OCI-LY7 (cell line): ENCODE results near the gene ARHGAP45. TPM values are rescaled to one million over a fixed set of nuclear protein-coding genes. Genes with fewer than 3 reads are reported as not detected.

Experiments used
- BruUV-seq: library from RNA; stranded (reverse); fragments of 400-500 nt; replicated peaks from 2 replicates; lab custom pipeline; 2021; lab: Mats Ljungman, UMichigan
- CTCF ChIA-PET: fragments of 300-600 bp; sonication (Branson Sonifier 250); formaldehyde crosslinking; loops from one replicate; lab custom pipeline; 2022; ENCODE audit warnings: antibody characterized with exemption; ENCODE audit not compliant: unreplicated experiment; lab: Charles Lee
- POLR2A ChIA-PET: fragments of 300-600 bp; sonication (Branson Sonifier 250); formaldehyde crosslinking; loops from one replicate; lab custom pipeline; 2022; ENCODE audit warnings: antibody characterized with exemption; lab: Charles Lee
- DNase-seq: peaks from one replicate; pipeline ENCODE4 v3.0.0-alpha.2; 2015; ENCODE audit warnings: low spot score
- H2AFZ ChIP-seq: fragments of 200-600 bp; sonication (generic), shearing (Covaris generic); 2 replicates; pipeline ENCODE4 v1.6.1; 2014; ENCODE audit warnings: mild to moderate bottlenecking, antibody characterized with exemption, low read length, moderate library complexity
- H3K27ac ChIP-seq: fragments of 200-600 bp; sonication (generic); 2 replicates; pipeline ENCODE4 v1.5.1; 2014; ENCODE audit warnings: mixed run types, low read depth, mild to moderate bottlenecking, moderate library complexity, low read length, inconsistent platforms; ENCODE audit not compliant: poor library complexity, severe bottlenecking
- H3K36me3 ChIP-seq: fragments of 200-600 bp; sonication (generic); 2 replicates; pipeline ENCODE4 v1.6.1; 2014; ENCODE audit warnings: mild to moderate bottlenecking, antibody characterized with exemption, low read length, moderate library complexity, mixed read lengths; ENCODE audit not compliant: insufficient read depth
- H3K4me1 ChIP-seq: fragments of 200-600 bp; sonication (generic); 2 replicates; pipeline ENCODE4 v1.5.1; 2014; ENCODE audit warnings: mild to moderate bottlenecking, low read length; ENCODE audit not compliant: insufficient read depth, poor library complexity, severe bottlenecking
- H3K4me2 ChIP-seq: fragments of 200-600 bp; sonication (generic); 2 replicates; pipeline ENCODE4 v1.6.1; 2014; ENCODE audit warnings: mild to moderate bottlenecking, low read length
- H3K4me3 ChIP-seq: fragments of 200-600 bp; sonication (generic); 2 replicates; pipeline ENCODE4 v1.5.1; 2014; ENCODE audit warnings: mild to moderate bottlenecking, low read depth, low read length; ENCODE audit not compliant: poor library complexity, severe bottlenecking
- H3K79me2 ChIP-seq: fragments of 200-600 bp; sonication (generic); 2 replicates; pipeline ENCODE4 v1.6.1; 2016; ENCODE audit warnings: low read depth, mild to moderate bottlenecking, low read length, moderate library complexity, mixed read lengths; ENCODE audit not compliant: insufficient read depth
- H3K9me2 ChIP-seq: fragments of 200-600 bp; sonication (generic); 2 replicates; pipeline ENCODE4 v1.6.1; 2016; ENCODE audit warnings: mild to moderate bottlenecking, low read length, mixed read lengths; ENCODE audit not compliant: insufficient read depth
- H3K9me3 ChIP-seq: fragments of 200-600 bp; sonication (generic); 2 replicates; pipeline ENCODE4 v1.6.1; 2014; ENCODE audit warnings: mild to moderate bottlenecking, mixed run types, low read length, mixed read lengths
- H4K20me1 ChIP-seq: fragments of 200-600 bp; sonication (generic); 2 replicates; pipeline ENCODE4 v1.6.1; 2014; ENCODE audit warnings: mild to moderate bottlenecking, antibody characterized with exemption, low read length, moderate library complexity, mixed read lengths; ENCODE audit not compliant: insufficient read depth
- EZH2phosphoT487 ChIP-seq: fragments of 200-600 bp; sonication (generic); IDR thresholded peaks from 2 replicates; pipeline ENCODE4 v1.6.1; 2018; ENCODE audit warnings: low read depth, borderline replicate concordance, mild to moderate bottlenecking, mixed run types, antibody characterized with exemption, low read length, moderate library complexity, mixed read lengths
- intact Hi-C: fragments of 100-400 bp; cut with micrococcal nuclease; formaldehyde crosslinking; loops from one replicate; pipeline ENCODE4 v1.10.0; 2022; ENCODE audit not compliant: unreplicated experiment
- total RNA-seq, 2 experiments: library from RNA; depleted of rRNA in 1 of 2; stranded (reverse); fragments of >200 nt in 1 of 2; shearing (Covaris generic) in 1 of 2; gene quantifications; 2 replicates each; pipeline ENCODE4 v1.2.3, GENCODE V29; 2014 to 2022
- TF ChIP-seq, protein P1 (sequence below): fragments of 200-600 bp; sonication (generic); conservative IDR thresholded peaks from 2 replicates; pipeline ENCODE4 v1.5.1; 2014; ENCODE audit warnings: mild to moderate bottlenecking, antibody characterized with exemption, low read length, moderate library complexity, mixed read lengths

ARHGAP45 gene
- total RNA-seq, 2 experiments from 2014 or later, result 135 to 143 TPM

DNA sequence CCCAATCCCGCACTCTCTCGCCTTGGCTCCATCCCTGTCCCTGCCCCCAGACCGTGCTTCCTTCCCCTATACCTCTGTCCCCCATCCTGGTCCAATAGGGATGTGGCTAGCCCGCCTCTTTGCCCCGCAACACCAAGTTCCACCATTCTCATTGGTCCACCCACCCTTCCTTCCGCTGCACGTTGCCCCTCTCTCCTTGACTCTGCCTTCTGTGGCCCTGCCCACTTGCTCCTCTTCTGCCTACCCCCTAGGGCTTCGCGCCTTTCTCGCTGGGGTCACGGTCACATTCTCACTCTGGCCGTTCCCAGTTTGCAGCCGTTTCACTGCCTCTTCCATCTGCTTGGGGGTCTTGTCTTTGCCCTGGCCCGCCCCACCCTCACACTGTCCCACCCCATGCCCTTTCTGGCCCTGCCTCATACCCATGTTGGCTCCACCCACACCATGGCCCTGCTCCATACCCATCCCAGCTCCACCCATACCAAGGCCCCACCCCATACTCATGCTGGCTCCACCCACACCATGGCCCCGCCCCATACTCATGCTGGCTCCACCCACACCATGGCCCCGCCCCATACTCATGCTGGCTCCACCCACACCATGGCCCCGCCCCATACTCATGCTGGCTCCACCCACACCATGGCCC lies 4.5 kb upstream of the ARHGAP45 start:
- Histone ChIP-seq H3K27ac (no peak overlapping the region), H2AFZ (no peak overlapping the region), H3K79me2 (no peaks in the 10 kb centered on the region), H3K4me1 (peaks cover 50% of the 10 kb centered on the region), H4K20me1 (no peaks in the 10 kb centered on the region), H3K4me2 (no peak overlapping the region), H3K4me3 (no peak overlapping the region), H3K9me3 (no peaks in the 10 kb centered on the region), H3K36me3 (peaks cover 7% of the 10 kb centered on the region; the same call in 1 of the 2 replicates), H3K9me2 (no peaks in the 10 kb centered on the region)
- ChIA-PET POLR2A (no interaction called here), CTCF (no interaction called here)
- intact Hi-C loops, result no loop called here
- no TSS peak for BruUV-seq
- DNase-seq, result peak; percentile 71
- TF ChIP-seq EZH2phosphoT487, result no peak
- TF ChIP-seq, protein P1, sequence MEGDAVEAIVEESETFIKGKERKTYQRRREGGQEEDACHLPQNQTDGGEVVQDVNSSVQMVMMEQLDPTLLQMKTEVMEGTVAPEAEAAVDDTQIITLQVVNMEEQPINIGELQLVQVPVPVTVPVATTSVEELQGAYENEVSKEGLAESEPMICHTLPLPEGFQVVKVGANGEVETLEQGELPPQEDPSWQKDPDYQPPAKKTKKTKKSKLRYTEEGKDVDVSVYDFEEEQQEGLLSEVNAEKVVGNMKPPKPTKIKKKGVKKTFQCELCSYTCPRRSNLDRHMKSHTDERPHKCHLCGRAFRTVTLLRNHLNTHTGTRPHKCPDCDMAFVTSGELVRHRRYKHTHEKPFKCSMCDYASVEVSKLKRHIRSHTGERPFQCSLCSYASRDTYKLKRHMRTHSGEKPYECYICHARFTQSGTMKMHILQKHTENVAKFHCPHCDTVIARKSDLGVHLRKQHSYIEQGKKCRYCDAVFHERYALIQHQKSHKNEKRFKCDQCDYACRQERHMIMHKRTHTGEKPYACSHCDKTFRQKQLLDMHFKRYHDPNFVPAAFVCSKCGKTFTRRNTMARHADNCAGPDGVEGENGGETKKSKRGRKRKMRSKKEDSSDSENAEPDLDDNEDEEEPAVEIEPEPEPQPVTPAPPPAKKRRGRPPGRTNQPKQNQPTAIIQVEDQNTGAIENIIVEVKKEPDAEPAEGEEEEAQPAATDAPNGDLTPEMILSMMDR, result no peak

DNA sequence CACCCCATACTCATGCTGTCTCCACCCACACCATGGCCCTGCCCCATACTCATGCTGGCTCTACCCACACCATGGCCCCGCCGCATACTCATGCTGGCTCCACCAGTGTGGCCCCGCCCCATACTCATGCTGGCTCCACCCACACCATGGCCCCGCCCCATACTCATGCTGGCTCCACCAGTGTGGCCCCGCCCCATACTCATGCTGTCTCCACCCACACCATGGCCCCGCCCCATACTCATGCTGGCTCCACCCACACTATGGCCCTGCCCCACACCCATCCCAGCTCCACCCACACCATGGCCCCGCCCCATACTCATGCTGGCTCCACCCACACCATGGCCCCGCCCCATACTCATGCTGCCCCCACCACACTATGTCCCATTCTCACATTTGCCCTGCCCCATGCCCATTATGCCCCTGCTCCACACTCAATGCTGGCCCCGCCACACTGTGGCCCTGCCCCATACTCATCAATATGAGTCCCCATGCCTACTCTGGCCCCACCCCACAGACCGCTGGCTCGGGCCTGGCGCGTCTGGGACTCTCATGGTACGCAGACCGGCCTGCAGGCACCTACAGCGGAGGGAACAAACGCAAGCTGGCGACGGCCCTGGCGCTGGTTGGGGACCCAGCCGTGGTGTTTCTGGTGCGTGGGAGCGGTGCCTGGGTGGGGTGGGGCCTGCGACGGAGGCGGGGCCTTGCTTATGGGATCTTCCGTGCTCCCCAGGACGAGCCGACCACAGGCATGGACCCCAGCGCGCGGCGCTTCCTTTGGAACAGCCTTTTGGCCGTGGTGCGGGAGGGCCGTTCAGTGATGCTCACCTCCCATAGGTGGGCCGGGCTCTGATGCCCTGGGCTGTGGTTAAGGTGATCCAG lies 3.7 kb upstream of the ARHGAP45 start:
- POLR2A ChIA-PET, result no interaction called here
- CTCF ChIA-PET, result no interaction called here
- H3K36me3 ChIP-seq, result peaks cover 9% of the 10 kb centered on the region; the same call in 1 of the 2 replicates
- H3K4me3 ChIP-seq, result no peak overlapping the region
- H3K9me2 ChIP-seq, result no peaks in the 10 kb centered on the region
- peak; percentile 90 for DNase-seq
- H3K27ac ChIP-seq, result no peak overlapping the region
- no TSS peak for BruUV-seq
- TF ChIP-seq, protein P1, result no peak
- no peak for TF ChIP-seq EZH2phosphoT487
- peaks cover 45% of the 10 kb centered on the region for H3K4me1 ChIP-seq
- peaks cover 6% of the 10 kb centered on the region for H3K79me2 ChIP-seq
- H3K4me2 ChIP-seq, result no peak overlapping the region
- intact Hi-C loops, result no loop called here
- no peaks in the 10 kb centered on the region for H3K9me3 ChIP-seq
- no peaks in the 10 kb centered on the region for H4K20me1 ChIP-seq
- no peak overlapping the region for H2AFZ ChIP-seq
